H9 (cell line): ENCODE measurements around the gene PDIA6. TPM values are rescaled to one million over a fixed set of nuclear protein-coding genes. Genes with fewer than 3 reads are reported as not detected.

Experiments
- DNase-seq: peaks from one replicate; pipeline ENCODE4 v3.0.0-alpha.2; 2017
- H2AFZ ChIP-seq: one replicate; pipeline ENCODE4 v1.6.1; 2013; ENCODE audit warnings: mild to moderate bottlenecking, low read length, control low read depth, moderate library complexity
- H2AK5ac ChIP-seq: 2 replicates; pipeline ENCODE4 v1.6.1; 2013; ENCODE audit warnings: low read length, control low read depth, mixed read lengths; ENCODE audit not compliant: insufficient read length
- H2BK120ac ChIP-seq: one replicate; pipeline ENCODE4 v1.6.1; 2013; ENCODE audit warnings: low read depth, mild to moderate bottlenecking, low read length, control low read depth, inconsistent platforms; ENCODE audit not compliant: poor library complexity, severe bottlenecking
- H2BK12ac ChIP-seq: 2 replicates; pipeline ENCODE4 v1.6.1; 2013; ENCODE audit warnings: low read length, control low read depth, mixed read lengths, low read depth; ENCODE audit not compliant: insufficient read length
- H2BK15ac ChIP-seq: 2 replicates; pipeline ENCODE4 v1.6.1; 2013; ENCODE audit warnings: low read depth, low read length, control low read depth
- H2BK20ac ChIP-seq: one replicate; pipeline ENCODE4 v1.6.1; 2013; ENCODE audit warnings: low read depth, mild to moderate bottlenecking, low read length, control low read depth, inconsistent platforms; ENCODE audit not compliant: poor library complexity, severe bottlenecking
- H2BK5ac ChIP-seq: 2 replicates; pipeline ENCODE4 v1.6.1; 2013; ENCODE audit warnings: low read length, control low read depth, mixed read lengths; ENCODE audit not compliant: insufficient read length
- H3K14ac ChIP-seq: 2 replicates; pipeline ENCODE4 v1.6.1; 2013; ENCODE audit warnings: low read length, control low read depth; ENCODE audit not compliant: insufficient read depth
- H3K18ac ChIP-seq: 2 replicates; pipeline ENCODE4 v1.6.1; 2013; ENCODE audit warnings: low read depth, mild to moderate bottlenecking, mixed read lengths, low read length, control low read depth; ENCODE audit not compliant: insufficient read length
- H3K23ac ChIP-seq: 2 replicates; pipeline ENCODE4 v1.6.1; 2013; ENCODE audit warnings: low read length, control low read depth, mixed read lengths, low read depth; ENCODE audit not compliant: insufficient read length
- H3K23me2 ChIP-seq: 2 replicates; pipeline ENCODE4 v1.6.1; 2013; ENCODE audit warnings: low read depth, mild to moderate bottlenecking, mixed read lengths, low read length, control low read depth; ENCODE audit not compliant: insufficient read length, poor library complexity, severe bottlenecking
- H3K27ac ChIP-seq: 2 replicates; pipeline ENCODE4 v1.5.1; 2013; ENCODE audit warnings: low read length, control low read depth, mixed read lengths, low read depth; ENCODE audit not compliant: insufficient read length
- H3K27me3 ChIP-seq: 2 replicates; pipeline ENCODE4 v1.6.1; 2013; ENCODE audit warnings: low read length, control low read depth, inconsistent platforms; ENCODE audit not compliant: insufficient read depth
- H3K4ac ChIP-seq: 2 replicates; pipeline ENCODE4 v1.6.1; 2013; ENCODE audit warnings: low read depth, mild to moderate bottlenecking, control low read depth, inconsistent platforms, low read length, moderate library complexity
- H3K4me1 ChIP-seq: 2 replicates; pipeline ENCODE4 v1.6.1; 2013; ENCODE audit warnings: low read length, control low read depth, inconsistent platforms; ENCODE audit not compliant: insufficient read depth
- H3K4me2 ChIP-seq: 2 replicates; pipeline ENCODE4 v1.6.1; 2013; ENCODE audit warnings: low read length, control low read depth, mixed read lengths; ENCODE audit not compliant: insufficient read length, insufficient read depth
- H3K56ac ChIP-seq: 2 replicates; pipeline ENCODE4 v1.6.1; 2013; ENCODE audit warnings: low read depth, mild to moderate bottlenecking, mixed read lengths, low read length, control low read depth; ENCODE audit not compliant: insufficient read length
- H3K79me1 ChIP-seq: 2 replicates; pipeline ENCODE4 v1.6.1; 2013; ENCODE audit warnings: low read depth, mild to moderate bottlenecking, moderate library complexity, low read length, control low read depth, inconsistent platforms; ENCODE audit not compliant: insufficient read depth, poor library complexity, severe bottlenecking
- H3K79me2 ChIP-seq: 2 replicates; pipeline ENCODE4 v1.6.1; 2013; ENCODE audit warnings: low read length, control low read depth, inconsistent platforms; ENCODE audit not compliant: insufficient read depth
- H3K9ac ChIP-seq: 2 replicates; pipeline ENCODE4 v1.6.1; 2013; ENCODE audit warnings: low read length, control low read depth, mixed read lengths; ENCODE audit not compliant: insufficient read length; ENCODE audit errors: extremely low read depth
- H3K9me3 ChIP-seq: one replicate; pipeline ENCODE4 v1.6.1; 2013; ENCODE audit warnings: low read depth, low read length, inconsistent platforms; ENCODE audit not compliant: control insufficient read depth
- H3T11ph ChIP-seq: one replicate; pipeline ENCODE4 v1.6.1; 2013; ENCODE audit warnings: mild to moderate bottlenecking, low read length, control low read depth, inconsistent platforms
- H4K20me1 ChIP-seq: one replicate; pipeline ENCODE4 v1.6.1; 2013; ENCODE audit not compliant: control insufficient read depth, insufficient read length, insufficient read depth
- H4K5ac ChIP-seq: 2 replicates; pipeline ENCODE4 v1.6.1; 2013; ENCODE audit warnings: low read depth, mild to moderate bottlenecking, mixed read lengths, low read length, control low read depth; ENCODE audit not compliant: insufficient read length
- H4K8ac ChIP-seq: replicated peaks from 2 replicates; pipeline ENCODE4 v1.6.1; 2013; ENCODE audit warnings: low read length, control low read depth, mixed read lengths, low read depth; ENCODE audit not compliant: insufficient read length
- H4K91ac ChIP-seq: 2 replicates; pipeline ENCODE4 v1.6.1; 2013; ENCODE audit warnings: low read depth, mild to moderate bottlenecking, moderate library complexity, mixed read lengths, low read length, control low read depth; ENCODE audit not compliant: insufficient read length
- H3K27ac Mint-ChIP-seq, 3 experiments: 2 replicates in 2 of 3; 3 replicates in 1 of 3; pipeline ENCODE4 v1.8.0; 2020 to 2021; ENCODE audit warnings: mixed read lengths in 3 of 3, mild to moderate bottlenecking in 1 of 3, moderate library complexity in 1 of 3
- H3K27me3 Mint-ChIP-seq: 2 replicates; pipeline ENCODE4 v1.8.0; 2021; ENCODE audit warnings: low read depth, mild to moderate bottlenecking, moderate library complexity, mixed read lengths
- H3K36me3 Mint-ChIP-seq, 3 experiments: 2 replicates in 2 of 3; 3 replicates in 1 of 3; pipeline ENCODE4 v1.8.0; 2020 to 2021; ENCODE audit warnings: low read depth in 3 of 3, mixed read lengths in 3 of 3; ENCODE audit not compliant: insufficient read depth in 1 of 3
- H3K4me1 Mint-ChIP-seq, 2 experiments: 2 replicates each; pipeline ENCODE4 v1.8.0; 2020; ENCODE audit warnings: mixed read lengths in 2 of 2
- H3K4me3 Mint-ChIP-seq, 2 experiments: 2 replicates in 1 of 2; 3 replicates in 1 of 2; pipeline ENCODE4 v1.8.0; 2020 to 2021; ENCODE audit warnings: mild to moderate bottlenecking in 2 of 2, mixed read lengths in 2 of 2, moderate library complexity in 1 of 2
- H3K9me3 Mint-ChIP-seq, 2 experiments: 2 replicates in 1 of 2; 3 replicates in 1 of 2; pipeline ENCODE4 v1.8.0; 2020; ENCODE audit warnings: mild to moderate bottlenecking in 2 of 2, mixed read lengths in 2 of 2, moderate library complexity in 1 of 2
- CTCF ChIP-seq: fragments of 200-600 bp; sonication (generic); conservative IDR thresholded peaks from 3 replicates; pipeline ENCODE4 v1.8.0; 2021; ENCODE audit warnings: antibody characterized with exemption, mild to moderate bottlenecking
- WGBS: extraction: QIAGEN DNeasy Blood & Tissue Kit; methylation state at CpG from one replicate; pipeline ENCODE4 v1.1.7; 2013; ENCODE audit warnings: missing lambda C conversion rate, low lambda C conversion rate, mixed read lengths; ENCODE audit not compliant: insufficient read length; ENCODE audit errors: extremely low coverage; 5-methylcytosine and 5-hydroxymethylcytosine counted together
- total RNA-seq: library from RNA; stranded (reverse); gene quantifications from 2 replicates; pipeline ENCODE4 v1.2.1, GENCODE V29; 2021

The PDIA6 gene
- total RNA-seq, 1 experiment from 2014 or later, result 301 TPM

- Histone ChIP-seq H2BK120ac (no peak overlapping the region), H3T11ph (no peak overlapping the region), H3K27ac (no peak overlapping the region), H4K20me1 (no peaks in the 10 kb centered on the region), H2BK12ac (no peak overlapping the region), H3K9ac (no peak overlapping the region), H2BK20ac (no peak overlapping the region), H3K4me1 (no peaks in the 10 kb centered on the region), H3K4ac (no peak overlapping the region), H3K27me3 (no peaks in the 10 kb centered on the region), H3K9me3 (no peaks in the 10 kb centered on the region), H3K56ac (no peak overlapping the region), H4K5ac (no peak overlapping the region), H3K79me1 (no peaks in the 10 kb centered on the region), H3K23me2 (no peaks in the 10 kb centered on the region), H3K23ac (no peak overlapping the region), H2AK5ac (no peak overlapping the region), H4K91ac (no peak overlapping the region), H3K79me2 (no peaks in the 10 kb centered on the region), H4K8ac (no peak overlapping the region), H3K4me2 (no peak overlapping the region), H2BK5ac (no peak overlapping the region), H3K14ac (no peak overlapping the region), H3K18ac (no peak overlapping the region), H2AFZ (no peak overlapping the region), H2BK15ac (no peak overlapping the region)
- H3K36me3 Mint-ChIP-seq, result peaks cover 16 to 32% (median 29%) of the 10 kb centered on the region in 3 experiments; a peak in 6 of 7 replicates
- TF ChIP-seq CTCF, result no peak
- H3K4me3 Mint-ChIP-seq, result no peak overlapping the region
- no peak for DNase-seq
- H3K9me3 Mint-ChIP-seq, result no peaks in the 10 kb centered on the region; a peak in 1 of 5 replicates
- H3K27me3 Mint-ChIP-seq, result 0 out of 2 replicates have a peak, but pooled peaks cover under 1% of the 10 kb centered on the region
- no CpG with 5 or more reads among the region's 27 CpGs for WGBS
- peak overlapping the region in 1 of 3 experiments; percentile 49; a peak in 1 of 7 replicates for H3K27ac Mint-ChIP-seq
- H3K4me1 Mint-ChIP-seq, result peaks cover 4 to 11% of the 10 kb centered on the region in 2 experiments; a peak in 3 of 4 replicates
These were observed 34.5 kb downstream of the PDIA6 start for GRCh38 chr2:10777842-10778723.
